GM18505 (cell line): ENCODE data around the gene POU2F1.

Experiments
- ATAC-seq: cut with Tn5 transposase; IDR thresholded peaks from one replicate; pipeline ENCODE4 v1.9.1; 2021; ENCODE audit not compliant: unreplicated experiment
- POLR2A ChIP-seq: IDR thresholded peaks from 4 replicates; pipeline ENCODE4 v1.6.1; 2011; ENCODE audit warnings: borderline replicate concordance; ENCODE audit not compliant: insufficient read depth, insufficient read length; ENCODE audit errors: extremely low read depth

POU2F1 gene

GRCh38 chr1:167250482-167250881 is 29.8 kb downstream of the POU2F1 start:
- no peak for TF ChIP-seq POLR2A
- ATAC-seq, result no peak

- no peak for ATAC-seq
- TF ChIP-seq POLR2A, result no peak
Measured at GRCh38 chr1:167251472-167251871, 30.8 kb downstream of the POU2F1 start.

GRCh38 chr1:167252986-167253385 is 32.3 kb downstream of the POU2F1 start:
- no peak for TF ChIP-seq POLR2A

GRCh38 chr1:167258858-167259257 is 38.2 kb downstream of the POU2F1 start:
- ATAC-seq, result no peak
- no peak for TF ChIP-seq POLR2A

More at GRCh38 chr1:167252986-167253385, 32.3 kb downstream of the POU2F1 start:
- ATAC-seq, result no peak

GRCh38 chr1:167262836-167263235 is 42.1 kb downstream of the POU2F1 start:
- TF ChIP-seq POLR2A, result no peak
- no peak for ATAC-seq

GRCh38 chr1:167263344-167263743 is 42.7 kb downstream of the POU2F1 start:
- no peak for TF ChIP-seq POLR2A
- ATAC-seq, result no peak

GRCh38 chr1:167263819-167264464 is 43.3 kb downstream of the POU2F1 start:
- TF ChIP-seq POLR2A, result no peak
- no peak for ATAC-seq

- ATAC-seq, result no peak
- TF ChIP-seq POLR2A, result no peak
Measured at GRCh38 chr1:167266965-167267364, 46.3 kb downstream of the POU2F1 start.

GRCh38 chr1:167268347-167268787 is 47.7 kb downstream of the POU2F1 start:
- TF ChIP-seq POLR2A, result no peak
- ATAC-seq, result no peak

GRCh38 chr1:167270349-167271092 is 49.8 kb downstream of the POU2F1 start:
- ATAC-seq, result no peak
- TF ChIP-seq POLR2A, result no peak

GRCh38 chr1:167272369-167272957 is 51.8 kb downstream of the POU2F1 start:
- ATAC-seq, result no peak
- no peak for TF ChIP-seq POLR2A

GRCh38 chr1:167273027-167273800 is 52.5 kb downstream of the POU2F1 start:
- no peak for ATAC-seq
- no peak for TF ChIP-seq POLR2A

GRCh38 chr1:167274061-167274460 is 53.4 kb downstream of the POU2F1 start:
- no peak for TF ChIP-seq POLR2A
- ATAC-seq, result no peak

- no peak for TF ChIP-seq POLR2A
- ATAC-seq, result peak; percentile 74
Measured at GRCh38 chr1:167276969-167277368, 56.3 kb downstream of the POU2F1 start.

GRCh38 chr1:167278497-167278896 is 57.8 kb downstream of the POU2F1 start:
- ATAC-seq, result no peak
- TF ChIP-seq POLR2A, result no peak
